Activated T-cell treated with anti-CD3 and anti-CD28 coated beads, Interleukin-2, amount 50 U/mL, for 24 hours (primary cell): ENCODE data around the gene TEX14.

Source experiments
- DNase-seq: peaks from one replicate; pipeline ENCODE4 v3.0.0-alpha.2; 2020
- H3K27ac Mint-ChIP-seq: 2 replicates; pipeline ENCODE4 v1.8.0; 2020; ENCODE audit warnings: mild to moderate bottlenecking, mixed read lengths
- H3K27me3 Mint-ChIP-seq: 2 replicates; pipeline ENCODE4 v1.8.0; 2020; ENCODE audit warnings: mixed read lengths
- H3K36me3 Mint-ChIP-seq: 2 replicates; pipeline ENCODE4 v1.8.0; 2020; ENCODE audit warnings: low read depth, mixed read lengths
- H3K4me1 Mint-ChIP-seq: 2 replicates; pipeline ENCODE4 v1.8.0; 2020; ENCODE audit warnings: low read depth, mixed read lengths
- H3K4me3 Mint-ChIP-seq: 2 replicates; pipeline ENCODE4 v1.8.0; 2020; ENCODE audit warnings: mild to moderate bottlenecking, moderate library complexity, mixed read lengths
- H3K9me3 Mint-ChIP-seq: 2 replicates; pipeline ENCODE4 v1.8.0; 2020; ENCODE audit warnings: mixed read lengths

The TEX14 gene, protein sequence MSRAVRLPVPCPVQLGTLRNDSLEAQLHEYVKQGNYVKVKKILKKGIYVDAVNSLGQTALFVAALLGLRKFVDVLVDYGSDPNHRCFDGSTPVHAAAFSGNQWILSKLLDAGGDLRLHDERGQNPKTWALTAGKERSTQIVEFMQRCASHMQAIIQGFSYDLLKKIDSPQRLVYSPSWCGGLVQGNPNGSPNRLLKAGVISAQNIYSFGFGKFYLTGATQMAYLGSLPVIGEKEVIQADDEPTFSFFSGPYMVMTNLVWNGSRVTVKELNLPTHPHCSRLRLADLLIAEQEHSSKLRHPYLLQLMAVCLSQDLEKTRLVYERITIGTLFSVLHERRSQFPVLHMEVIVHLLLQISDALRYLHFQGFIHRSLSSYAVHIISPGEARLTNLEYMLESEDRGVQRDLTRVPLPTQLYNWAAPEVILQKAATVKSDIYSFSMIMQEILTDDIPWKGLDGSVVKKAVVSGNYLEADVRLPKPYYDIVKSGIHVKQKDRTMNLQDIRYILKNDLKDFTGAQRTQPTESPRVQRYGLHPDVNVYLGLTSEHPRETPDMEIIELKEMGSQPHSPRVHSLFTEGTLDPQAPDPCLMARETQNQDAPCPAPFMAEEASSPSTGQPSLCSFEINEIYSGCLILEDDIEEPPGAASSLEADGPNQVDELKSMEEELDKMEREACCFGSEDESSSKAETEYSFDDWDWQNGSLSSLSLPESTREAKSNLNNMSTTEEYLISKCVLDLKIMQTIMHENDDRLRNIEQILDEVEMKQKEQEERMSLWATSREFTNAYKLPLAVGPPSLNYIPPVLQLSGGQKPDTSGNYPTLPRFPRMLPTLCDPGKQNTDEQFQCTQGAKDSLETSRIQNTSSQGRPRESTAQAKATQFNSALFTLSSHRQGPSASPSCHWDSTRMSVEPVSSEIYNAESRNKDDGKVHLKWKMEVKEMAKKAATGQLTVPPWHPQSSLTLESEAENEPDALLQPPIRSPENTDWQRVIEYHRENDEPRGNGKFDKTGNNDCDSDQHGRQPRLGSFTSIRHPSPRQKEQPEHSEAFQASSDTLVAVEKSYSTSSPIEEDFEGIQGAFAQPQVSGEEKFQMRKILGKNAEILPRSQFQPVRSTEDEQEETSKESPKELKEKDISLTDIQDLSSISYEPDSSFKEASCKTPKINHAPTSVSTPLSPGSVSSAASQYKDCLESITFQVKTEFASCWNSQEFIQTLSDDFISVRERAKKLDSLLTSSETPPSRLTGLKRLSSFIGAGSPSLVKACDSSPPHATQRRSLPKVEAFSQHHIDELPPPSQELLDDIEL (N-terminal part only)

DNA sequence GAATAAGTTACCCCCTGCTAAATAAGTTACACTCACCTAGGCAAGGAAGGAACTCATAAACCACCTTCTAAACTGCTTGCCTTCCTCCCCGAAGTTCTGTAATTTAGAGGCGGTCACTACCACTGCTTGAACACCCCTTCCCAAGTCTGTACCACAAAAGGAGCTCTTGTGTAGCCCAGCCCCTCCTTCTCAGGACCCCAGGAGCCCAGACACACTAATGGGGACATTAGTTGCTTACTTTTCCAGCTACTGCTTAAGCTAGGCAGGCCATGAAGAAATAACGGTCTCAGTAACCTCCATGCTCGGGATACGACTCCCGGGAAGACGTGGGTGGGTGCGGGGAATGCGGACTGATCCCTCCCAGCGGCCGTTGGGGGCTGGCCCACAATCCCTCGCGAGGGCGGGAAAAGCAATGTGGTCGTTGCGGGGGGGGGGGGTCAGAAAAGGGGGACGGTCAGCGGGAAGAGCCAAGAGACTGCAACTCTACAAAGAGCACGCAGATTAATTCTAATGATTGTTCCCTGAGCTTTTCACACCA is at the start of gene TEX14:
TSS of gene TEX14 (minus strand) at position 345 of the 538 bp plus-strand sequence. CDS start 40,044 bp downstream, outside the sequence.
- H3K4me3 Mint-ChIP-seq: peak within 1 kb of the TSS; percentile 96

DNA sequence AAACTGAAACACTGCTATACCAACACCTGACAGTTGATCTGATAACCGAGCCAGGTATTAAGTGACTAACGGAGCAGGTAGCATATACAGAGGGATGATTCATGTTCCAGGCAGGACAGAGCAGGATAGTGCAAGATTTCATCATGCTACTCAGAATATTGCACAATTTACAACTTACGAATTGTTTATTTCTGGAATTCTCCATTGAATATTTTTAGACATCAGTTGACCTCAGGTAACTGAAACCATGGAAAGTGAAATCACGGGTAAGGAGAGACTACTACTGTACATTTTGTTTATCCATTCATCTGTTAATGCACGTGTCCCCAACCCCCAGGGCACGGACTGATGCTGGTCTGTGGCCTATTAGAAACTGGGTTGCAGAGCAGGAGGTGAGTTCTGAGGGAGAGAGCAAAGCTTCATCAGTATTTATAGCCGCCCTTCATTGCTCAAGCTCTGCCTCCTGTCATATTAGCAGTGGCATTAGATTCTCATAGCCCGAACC is 49.3 kb upstream of the TEX14 start:
- Mint-ChIP-seq H3K4me1 (no peaks in the 10 kb centered on the region), H3K27ac (no peak overlapping the region), H3K27me3 (no peaks in the 10 kb centered on the region), H3K9me3 (no peaks in the 10 kb centered on the region), H3K4me3 (no peak overlapping the region), H3K36me3 (no peaks in the 10 kb centered on the region)
- DNase-seq: no peak

More for the DNA sequence above, at the start of gene TEX14:
- Mint-ChIP-seq H3K27me3 (no peaks in the 10 kb centered on the region), H3K4me1 (peaks cover 31% of the 10 kb centered on the region), H3K27ac (peak within 1 kb of the TSS; percentile 97), H3K36me3 (peaks cover 40% of the 10 kb centered on the region), H3K9me3 (no peaks in the 10 kb centered on the region)
- no peak for DNase-seq

DNA sequence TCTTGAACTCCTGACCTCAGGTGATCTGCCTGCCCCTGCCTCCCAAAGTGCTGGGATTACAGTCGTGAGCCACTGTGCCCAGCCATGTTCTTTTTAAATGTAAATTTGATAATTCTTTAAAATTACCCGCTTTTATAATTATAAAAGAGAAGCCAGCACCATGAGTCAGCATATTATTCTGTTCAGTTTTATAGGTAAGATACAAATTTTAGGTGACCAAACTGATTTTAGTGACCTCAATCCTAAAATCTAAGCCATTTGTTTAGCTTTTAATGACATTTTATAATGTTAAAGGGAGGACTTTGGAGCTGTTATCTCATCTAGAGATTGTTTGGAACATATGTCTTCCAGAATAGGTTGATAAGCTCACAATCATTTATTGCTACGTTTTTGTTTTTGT is 43.0 kb upstream of the TEX14 start:
- Mint-ChIP-seq H3K27me3 (no peaks in the 10 kb centered on the region), H3K27ac (peak overlapping the region; percentile 47), H3K36me3 (peaks cover 26% of the 10 kb centered on the region), H3K4me3 (no peak overlapping the region), H3K4me1 (no peaks in the 10 kb centered on the region), H3K9me3 (no peaks in the 10 kb centered on the region)
- DNase-seq: no peak

DNA sequence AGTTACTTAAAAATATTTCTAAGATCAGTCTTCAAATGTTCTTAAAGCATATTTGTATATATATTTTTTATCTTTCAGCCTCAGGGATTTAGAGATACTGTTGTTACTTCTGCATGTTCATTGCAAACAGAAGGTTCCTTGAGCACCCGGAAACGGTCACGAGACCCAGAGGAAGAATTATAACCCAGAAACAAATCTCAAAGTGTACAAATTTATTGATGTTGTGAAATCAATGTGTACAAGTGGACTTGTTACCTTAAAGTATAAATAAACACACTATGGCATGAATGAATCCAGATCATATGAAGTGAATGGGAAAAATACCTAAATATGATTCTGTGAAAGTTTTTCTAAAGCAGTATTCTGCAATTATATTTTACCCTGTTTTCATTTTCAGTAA is 42.2 kb upstream of the TEX14 start:
- H3K4me3 Mint-ChIP-seq: no peak overlapping the region
- no peak for DNase-seq

DNA sequence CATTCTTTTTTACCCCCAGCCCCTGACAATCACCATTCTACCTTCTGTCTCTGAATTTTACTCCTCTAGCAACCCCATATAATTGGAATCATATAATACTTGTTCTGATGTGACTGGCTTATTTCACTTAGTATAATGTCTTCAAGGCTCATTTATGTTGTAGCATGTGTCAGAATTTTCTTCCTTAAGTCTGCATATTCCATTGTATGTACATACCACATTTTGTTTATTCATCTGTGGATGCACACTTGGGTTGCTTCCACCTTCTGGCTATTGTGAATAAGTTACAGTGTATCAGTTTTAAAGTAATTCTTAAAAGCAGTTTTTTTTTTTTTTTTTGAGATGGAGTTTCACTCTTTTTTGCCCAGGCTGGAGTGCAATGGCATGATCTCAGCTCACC is 39.1 kb upstream of the TEX14 start:
- H3K9me3 Mint-ChIP-seq: no peaks in the 10 kb centered on the region
- H3K27ac Mint-ChIP-seq: no peak overlapping the region
- DNase-seq: no peak
- no peak overlapping the region for H3K4me3 Mint-ChIP-seq
- no peaks in the 10 kb centered on the region for H3K27me3 Mint-ChIP-seq
- H3K36me3 Mint-ChIP-seq: peaks cover 40% of the 10 kb centered on the region
- no peaks in the 10 kb centered on the region for H3K4me1 Mint-ChIP-seq

More for the DNA sequence above, 42.2 kb upstream of the TEX14 start:
- Mint-ChIP-seq H3K27me3 (no peaks in the 10 kb centered on the region), H3K9me3 (no peaks in the 10 kb centered on the region), H3K4me1 (no peaks in the 10 kb centered on the region), H3K27ac (no peak overlapping the region), H3K36me3 (peaks cover 31% of the 10 kb centered on the region)

DNA sequence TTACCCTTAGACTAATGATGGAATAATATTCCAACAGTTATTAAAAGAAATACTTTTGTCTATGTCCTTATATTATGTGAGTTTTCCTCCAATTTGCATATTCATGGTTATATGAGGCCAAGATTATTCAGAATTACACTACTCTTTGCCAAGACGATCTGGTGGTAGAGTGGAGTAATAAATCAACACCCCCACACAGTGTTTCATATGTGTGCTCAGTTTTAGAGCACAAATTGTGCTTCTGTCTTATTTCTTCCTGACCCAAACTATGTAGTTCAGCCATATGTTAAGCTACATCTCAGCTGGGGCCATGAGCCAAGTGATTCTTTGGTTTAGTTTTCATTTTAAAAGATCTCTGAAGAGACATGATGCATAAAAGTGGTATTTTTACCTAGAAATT is 37.0 kb upstream of the TEX14 start:
- Mint-ChIP-seq H3K27ac (peak overlapping the region; percentile 44), H3K36me3 (peaks cover 41% of the 10 kb centered on the region), H3K4me3 (no peak overlapping the region), H3K27me3 (no peaks in the 10 kb centered on the region), H3K9me3 (no peaks in the 10 kb centered on the region), H3K4me1 (no peaks in the 10 kb centered on the region)
- DNase-seq: no peak

DNA sequence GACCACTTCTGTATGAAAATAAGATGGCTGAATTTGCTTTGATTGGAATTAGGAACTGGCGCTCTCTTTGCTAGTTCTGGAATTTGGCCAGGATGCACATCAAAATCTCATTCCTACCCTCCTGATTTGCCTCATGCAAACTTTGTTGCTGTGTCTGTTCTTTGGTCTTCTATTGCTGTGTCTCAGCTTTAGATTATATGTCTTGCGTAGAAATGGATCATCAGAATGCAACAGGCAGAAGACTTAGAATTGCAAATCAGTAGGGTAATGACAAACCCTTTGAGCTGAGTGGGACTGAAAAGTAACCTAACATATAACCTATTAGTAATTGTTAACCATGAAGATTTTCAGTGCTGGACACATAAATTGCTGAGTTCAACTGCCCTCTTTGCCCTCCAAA is 30.9 kb upstream of the TEX14 start:
- H3K4me1 Mint-ChIP-seq: no peaks in the 10 kb centered on the region
- no peak for DNase-seq
- peaks cover 59% of the 10 kb centered on the region for H3K36me3 Mint-ChIP-seq
- H3K4me3 Mint-ChIP-seq: no peak overlapping the region
- no peaks in the 10 kb centered on the region for H3K27me3 Mint-ChIP-seq
- no peak overlapping the region for H3K27ac Mint-ChIP-seq
- H3K9me3 Mint-ChIP-seq: no peaks in the 10 kb centered on the region

DNA sequence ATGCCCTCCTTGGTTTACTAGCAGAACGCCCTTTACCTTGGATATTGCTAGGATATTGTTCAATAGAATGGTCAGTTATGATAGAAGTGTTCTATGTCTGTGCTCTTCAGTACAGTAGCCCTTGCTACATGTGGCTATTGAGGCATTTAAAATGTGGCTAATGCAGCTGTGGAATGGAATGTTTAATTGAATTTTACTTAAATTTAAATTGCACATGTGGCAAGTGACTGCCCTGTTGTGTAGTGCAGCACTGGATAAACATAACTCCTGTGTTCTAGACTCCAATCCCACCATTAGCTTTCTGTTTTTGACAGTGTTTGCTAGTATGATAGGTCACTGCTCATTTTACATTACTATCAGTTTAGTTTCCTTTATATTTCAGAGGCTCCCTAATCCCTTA is 30.4 kb upstream of the TEX14 start:
- DNase-seq: no peak
- Mint-ChIP-seq H3K36me3 (peaks cover 60% of the 10 kb centered on the region), H3K27me3 (no peaks in the 10 kb centered on the region), H3K4me1 (no peaks in the 10 kb centered on the region), H3K4me3 (no peak overlapping the region), H3K9me3 (no peaks in the 10 kb centered on the region), H3K27ac (no peak overlapping the region)

DNA sequence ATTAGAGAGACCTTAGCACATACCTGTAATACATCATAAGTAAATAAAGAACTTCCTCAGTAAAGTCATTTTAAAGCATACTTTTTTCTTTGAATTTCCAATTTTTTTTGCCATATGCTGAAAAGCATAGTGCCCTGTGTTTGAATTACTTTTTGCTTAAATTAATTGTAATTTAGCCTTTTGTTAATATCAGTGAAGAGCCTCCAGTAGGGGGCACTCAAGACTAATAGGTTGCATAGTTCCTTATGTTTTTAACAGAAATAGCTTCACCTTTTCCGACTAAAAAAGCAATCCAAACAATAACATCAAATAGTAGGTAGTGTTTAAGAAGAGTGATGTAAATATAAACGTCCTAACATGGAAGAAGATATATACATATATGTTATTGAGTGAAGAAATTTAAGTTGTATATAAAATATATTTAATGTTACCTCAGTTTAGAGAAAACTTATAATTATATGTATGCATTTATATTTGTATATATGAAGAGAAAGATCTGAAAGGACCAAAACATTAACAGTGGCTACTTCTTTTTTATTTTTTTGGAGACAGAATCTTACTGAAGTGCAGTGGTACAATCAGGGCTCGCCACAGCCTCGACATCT is 19.2 kb upstream of the TEX14 start:
- Mint-ChIP-seq H3K36me3 (peaks cover 72% of the 10 kb centered on the region), H3K27me3 (no peaks in the 10 kb centered on the region), H3K4me1 (peaks cover 8% of the 10 kb centered on the region), H3K9me3 (no peaks in the 10 kb centered on the region), H3K27ac (no peak overlapping the region), H3K4me3 (no peak overlapping the region)
- no peak for DNase-seq

DNA sequence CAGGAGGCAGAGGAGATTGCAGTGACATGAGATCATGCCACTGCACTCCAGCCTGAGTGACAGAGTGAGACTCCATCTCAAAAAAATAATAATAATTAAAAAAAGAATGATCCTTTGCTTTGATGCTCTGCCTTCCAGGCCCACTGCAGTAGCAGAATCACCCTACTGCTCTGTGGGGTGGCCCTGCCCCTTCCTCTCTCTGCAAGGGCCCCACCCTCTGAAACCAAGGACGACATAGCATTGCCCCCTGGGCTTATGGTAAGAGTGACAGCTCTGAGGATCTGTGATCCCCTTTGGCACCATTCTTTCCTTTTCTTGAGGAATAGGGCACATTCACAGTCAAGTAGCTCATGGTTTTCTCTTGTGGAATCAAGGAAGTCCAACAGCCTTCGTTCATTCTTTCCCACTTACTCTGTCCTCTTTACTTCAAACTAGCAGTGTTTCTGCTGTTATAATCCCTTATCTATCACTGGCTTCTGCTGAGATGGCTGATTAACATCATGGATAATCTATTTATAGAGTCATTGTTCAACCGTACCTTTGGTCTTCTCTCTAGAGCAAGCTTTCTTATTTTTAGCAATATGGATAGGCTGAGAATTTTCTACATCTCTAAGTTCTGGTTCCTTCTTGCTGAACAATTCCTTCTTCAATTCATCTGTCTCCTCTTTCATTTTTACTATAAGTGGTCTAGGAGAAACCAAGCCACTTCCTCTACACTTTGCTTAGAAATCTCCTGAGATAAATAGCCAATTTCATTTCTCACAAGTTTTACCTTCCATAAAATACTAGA is 14.7 kb upstream of the TEX14 start:
- Mint-ChIP-seq H3K9me3 (no peaks in the 10 kb centered on the region), H3K4me3 (no peak overlapping the region), H3K4me1 (peaks cover 35% of the 10 kb centered on the region), H3K27ac (peak overlapping the region; percentile 78), H3K27me3 (no peaks in the 10 kb centered on the region), H3K36me3 (peaks cover 78% of the 10 kb centered on the region)
- DNase-seq: no peak

DNA sequence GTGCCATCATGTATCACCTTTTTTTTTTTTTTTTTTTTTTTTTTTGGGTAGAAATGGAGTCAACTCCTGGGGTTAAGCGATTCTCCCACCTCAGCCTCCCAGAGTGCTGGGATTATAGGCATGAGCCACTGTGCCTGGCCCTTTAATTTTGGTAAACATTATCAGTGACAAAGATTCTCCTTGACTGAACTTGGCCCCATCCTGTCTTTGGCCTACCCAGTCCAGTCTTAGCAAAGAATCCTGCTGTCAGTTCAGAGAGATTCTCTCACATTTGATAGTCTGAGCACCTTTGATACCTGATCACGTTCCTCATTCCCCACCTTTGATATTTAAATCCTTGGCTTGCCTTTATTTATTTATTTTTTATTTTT is 12.1 kb upstream of the TEX14 start:
- H3K27me3 Mint-ChIP-seq: no peaks in the 10 kb centered on the region
- H3K27ac Mint-ChIP-seq: peak overlapping the region; percentile 80
- H3K36me3 Mint-ChIP-seq: peaks cover 71% of the 10 kb centered on the region

DNA sequence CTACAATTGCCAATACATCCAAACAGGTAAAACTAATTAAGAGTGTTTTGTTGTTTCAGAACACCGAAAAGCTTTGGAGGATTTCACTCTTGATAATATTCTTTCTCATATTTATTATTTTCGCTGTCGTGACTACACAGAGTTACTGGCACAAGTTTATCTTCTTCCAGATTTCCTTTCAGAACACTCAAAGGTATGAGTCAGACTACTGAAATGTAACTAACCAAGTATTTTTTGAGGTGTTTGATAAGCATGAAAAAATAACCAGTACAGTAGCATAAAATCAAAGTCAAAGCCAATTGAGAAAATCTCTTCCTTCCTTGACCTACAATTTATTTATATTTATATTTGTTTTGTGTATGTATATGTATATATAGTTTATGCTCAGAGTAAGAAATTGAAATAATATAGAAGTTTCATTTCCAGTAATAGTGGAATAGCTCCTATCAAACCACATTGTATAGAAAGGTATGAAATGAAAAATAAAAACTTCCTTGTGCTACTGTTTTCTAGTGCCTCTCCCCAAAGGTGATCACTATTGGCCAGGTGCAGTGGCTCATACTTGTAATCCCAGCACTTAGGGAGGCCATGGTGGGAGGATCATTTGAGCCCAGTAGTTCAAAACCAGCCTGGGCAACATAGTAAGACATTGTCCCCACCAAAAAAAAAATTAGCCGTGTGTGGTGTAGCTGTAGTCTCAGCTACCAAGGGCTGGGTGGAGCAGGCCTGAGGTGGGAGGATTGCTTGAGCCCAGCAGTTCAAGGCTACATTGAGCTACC is 11.5 kb upstream of the TEX14 start:
- Mint-ChIP-seq H3K27me3 (no peaks in the 10 kb centered on the region), H3K27ac (peak overlapping the region; percentile 86), H3K9me3 (no peaks in the 10 kb centered on the region), H3K4me3 (no peak overlapping the region), H3K36me3 (peaks cover 67% of the 10 kb centered on the region), H3K4me1 (peaks cover 35% of the 10 kb centered on the region)
- no peak for DNase-seq

More for the DNA sequence above, 12.1 kb upstream of the TEX14 start:
- no peak for DNase-seq
- Mint-ChIP-seq H3K9me3 (no peaks in the 10 kb centered on the region), H3K4me3 (no peak overlapping the region), H3K4me1 (peaks cover 35% of the 10 kb centered on the region)
